ENCODE data around the gene B3GLCT.

DNA sequence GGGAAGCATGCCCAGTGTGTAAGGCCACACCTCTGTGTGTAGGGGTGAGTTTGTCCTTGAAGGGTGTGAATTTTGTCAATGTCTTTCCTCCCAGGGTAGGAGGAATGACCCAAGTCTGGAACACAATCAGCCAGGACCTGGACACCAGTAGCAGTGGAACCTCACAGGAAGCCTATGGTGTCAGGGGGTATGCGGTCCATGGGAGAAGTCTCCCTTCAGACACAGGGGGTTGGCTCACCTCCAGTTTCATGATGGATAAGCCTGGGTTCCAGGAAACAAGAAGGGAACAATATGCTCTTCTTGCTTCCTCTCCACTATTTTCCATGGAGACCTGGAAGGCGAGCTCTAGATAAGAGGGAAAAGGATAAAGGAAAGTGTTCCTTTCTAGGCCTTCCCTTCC lies 23.9 kb downstream of the B3GLCT start:
- TF ChIP-seq GABPA (IDR thresholded peaks at IDR 0.05 in 1 of 2, conservative IDR thresholded peaks at IDR 0.05 in 1 of 2) (no peak), CTCF (IDR thresholded peaks at IDR 0.05; ENCODE audit: low read depth, low read length, missing input control) (no peak), MAX (IDR thresholded peaks at IDR 0.05) (no peak), TAF1 (conservative IDR thresholded peaks at IDR 0.05) (no peak)

Measured in liver (tissue), 3 donors.